KOPT-K1 (cell line): ENCODE results near the gene SCAF4.
"Not testable (repeated sequence)": the region's sequence is repeated elsewhere in the genome, so short reads cannot be mapped to it uniquely, and the experiment has no call there.

ENCODE experiments used
- H3K27ac ChIP-seq: fragments of 200-600 bp; sonication (generic); 2 replicates; pipeline ENCODE4 v1.5.1; 2016; ENCODE audit warnings: antibody characterized with exemption, mild to moderate bottlenecking, low read depth, low read length; ENCODE audit not compliant: poor library complexity, severe bottlenecking
- H3K36me3 ChIP-seq: fragments of 200-600 bp; sonication (generic); 2 replicates; pipeline ENCODE4 v1.5.1; 2017; ENCODE audit warnings: antibody characterized with exemption, mild to moderate bottlenecking, low read length, moderate library complexity; ENCODE audit not compliant: insufficient read depth
- H3K9me3 ChIP-seq: fragments of 200-600 bp; sonication (generic); 2 replicates; pipeline ENCODE4 v1.5.1; 2017; ENCODE audit warnings: antibody characterized with exemption, low read length, mild to moderate bottlenecking; ENCODE audit not compliant: insufficient read depth, poor library complexity, severe bottlenecking

SCAF4 gene

DNA sequence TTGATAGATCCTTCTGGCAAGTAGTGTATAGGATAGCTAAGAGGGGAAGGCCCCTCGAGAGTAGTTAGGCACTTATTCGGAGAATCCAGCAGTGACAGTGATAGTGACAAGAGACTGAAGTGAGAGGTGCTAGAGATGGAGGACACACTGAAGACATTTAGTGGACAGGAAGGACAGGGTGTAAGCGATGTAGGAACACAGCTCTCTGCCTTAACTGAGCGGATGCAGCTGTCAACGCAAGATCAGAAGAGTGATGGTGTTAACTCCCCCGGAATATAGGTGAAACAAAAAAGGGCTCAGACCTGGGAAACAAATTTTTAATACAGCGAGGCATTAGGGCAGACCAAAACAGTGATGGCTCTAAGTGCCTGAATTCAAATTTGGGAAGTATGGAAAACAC, 56.6 kb downstream of the SCAF4 start:
- H3K9me3 ChIP-seq: no peaks in the 10 kb centered on the region

DNA sequence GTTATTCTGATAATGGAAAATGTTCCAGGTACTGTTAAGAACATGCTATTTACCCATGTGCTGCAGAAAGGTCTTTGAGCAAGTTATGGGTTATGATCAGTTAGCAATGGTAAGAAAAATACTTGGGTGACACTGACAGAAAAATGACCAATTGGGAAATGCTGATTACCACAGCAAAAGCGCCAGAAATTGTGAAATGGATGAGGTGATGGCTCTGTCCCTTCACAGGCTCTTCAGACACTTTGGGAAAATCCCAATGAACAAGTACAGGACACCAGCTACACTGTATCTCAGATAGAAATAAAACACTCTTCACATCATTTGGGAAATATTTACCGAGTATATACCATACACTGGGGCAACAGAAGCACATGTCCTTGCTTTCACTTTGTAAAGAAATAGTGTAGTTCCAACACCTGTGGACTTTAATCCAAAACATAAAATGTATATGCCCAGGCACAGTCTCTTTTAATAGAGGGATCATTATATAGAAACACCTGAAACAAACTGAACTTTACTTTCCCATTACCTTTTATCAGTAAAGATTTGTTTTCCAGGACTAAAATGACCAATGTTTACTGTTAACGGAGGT, 58.5 kb downstream of the SCAF4 start:
- no peak overlapping the region for H3K27ac ChIP-seq
- no peaks in the 10 kb centered on the region for H3K9me3 ChIP-seq
- peaks cover 61% of the 10 kb centered on the region for H3K36me3 ChIP-seq

More for the DNA sequence above, 56.6 kb downstream of the SCAF4 start:
- H3K36me3 ChIP-seq: peaks cover 61% of the 10 kb centered on the region
- no peak overlapping the region for H3K27ac ChIP-seq

DNA sequence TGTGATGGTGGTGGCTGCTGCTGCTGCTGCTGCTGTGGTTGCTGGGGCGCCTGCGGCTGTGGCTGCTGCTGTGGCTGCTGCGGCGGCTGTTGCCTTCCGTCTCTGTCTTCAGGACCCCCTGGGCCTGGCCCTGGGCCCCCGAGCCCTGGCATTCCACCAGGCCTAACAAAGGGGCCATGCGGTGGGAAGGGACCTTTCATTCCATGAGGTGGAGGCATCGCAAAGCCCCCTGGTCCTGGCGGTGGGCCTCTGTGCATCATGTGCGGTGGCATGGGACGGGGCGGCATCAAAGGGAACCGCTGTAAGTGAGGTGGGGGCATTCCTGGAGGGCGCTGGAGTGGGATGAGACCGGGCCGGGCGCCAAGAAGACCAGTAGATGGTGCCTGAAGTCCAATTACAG, 60.0 kb downstream of the SCAF4 start:
- H3K27ac ChIP-seq: peak overlapping the region; percentile 34
- peaks cover 61% of the 10 kb centered on the region for H3K36me3 ChIP-seq
- no peaks in the 10 kb centered on the region for H3K9me3 ChIP-seq

DNA sequence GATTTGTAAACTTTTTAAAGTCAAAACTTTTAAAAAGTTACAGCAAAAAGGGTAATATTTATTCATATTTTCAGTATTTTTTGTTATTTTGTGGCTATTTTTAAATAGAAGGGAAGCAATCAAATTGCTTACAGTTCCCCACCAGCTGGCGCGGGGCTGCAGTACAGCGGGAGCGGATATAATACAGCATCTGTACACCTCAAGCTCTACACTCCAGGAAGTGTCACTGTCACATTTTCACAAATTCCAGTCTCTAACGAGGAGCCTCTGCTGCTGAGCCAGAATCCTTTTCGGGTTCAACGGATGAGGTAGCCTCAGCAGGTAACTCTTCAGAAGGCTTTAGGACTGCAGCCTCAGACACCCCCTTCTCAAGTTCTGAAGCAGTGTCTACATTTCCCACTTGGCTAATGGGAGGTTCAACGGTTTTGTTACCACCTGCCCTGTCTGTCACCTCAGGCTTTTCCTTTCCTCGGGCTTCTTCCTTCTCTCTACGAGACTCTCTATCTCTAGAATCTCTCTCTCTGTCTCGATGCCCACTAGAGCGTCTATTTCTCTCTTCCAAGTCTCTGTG, 60.7 kb downstream of the SCAF4 start:
- Histone ChIP-seq H3K9me3 (no peaks in the 10 kb centered on the region), H3K27ac (peak overlapping the region; percentile 34), H3K36me3 (peaks cover 68% of the 10 kb centered on the region)

DNA sequence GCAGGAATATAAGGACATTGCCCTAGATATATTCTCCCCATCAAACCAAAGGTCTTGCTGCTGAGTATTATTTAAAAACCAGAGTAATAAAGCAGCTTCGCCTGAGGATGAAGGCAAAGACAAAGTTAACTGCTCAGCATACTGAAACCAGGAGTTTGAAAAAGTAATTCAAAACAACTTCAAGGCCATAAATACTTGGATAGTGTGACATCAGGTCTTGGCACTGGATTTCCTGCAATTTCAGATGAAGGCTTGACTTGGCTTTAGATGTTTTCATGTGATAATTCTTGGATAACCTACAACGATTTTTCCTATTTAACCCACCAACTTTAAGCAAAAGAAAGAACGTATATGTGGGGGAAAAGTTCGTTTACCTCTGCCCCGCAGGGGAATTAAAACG, 61.8 kb downstream of the SCAF4 start:
- Histone ChIP-seq H3K27ac (no peak overlapping the region), H3K36me3 (peaks cover 69% of the 10 kb centered on the region)

DNA sequence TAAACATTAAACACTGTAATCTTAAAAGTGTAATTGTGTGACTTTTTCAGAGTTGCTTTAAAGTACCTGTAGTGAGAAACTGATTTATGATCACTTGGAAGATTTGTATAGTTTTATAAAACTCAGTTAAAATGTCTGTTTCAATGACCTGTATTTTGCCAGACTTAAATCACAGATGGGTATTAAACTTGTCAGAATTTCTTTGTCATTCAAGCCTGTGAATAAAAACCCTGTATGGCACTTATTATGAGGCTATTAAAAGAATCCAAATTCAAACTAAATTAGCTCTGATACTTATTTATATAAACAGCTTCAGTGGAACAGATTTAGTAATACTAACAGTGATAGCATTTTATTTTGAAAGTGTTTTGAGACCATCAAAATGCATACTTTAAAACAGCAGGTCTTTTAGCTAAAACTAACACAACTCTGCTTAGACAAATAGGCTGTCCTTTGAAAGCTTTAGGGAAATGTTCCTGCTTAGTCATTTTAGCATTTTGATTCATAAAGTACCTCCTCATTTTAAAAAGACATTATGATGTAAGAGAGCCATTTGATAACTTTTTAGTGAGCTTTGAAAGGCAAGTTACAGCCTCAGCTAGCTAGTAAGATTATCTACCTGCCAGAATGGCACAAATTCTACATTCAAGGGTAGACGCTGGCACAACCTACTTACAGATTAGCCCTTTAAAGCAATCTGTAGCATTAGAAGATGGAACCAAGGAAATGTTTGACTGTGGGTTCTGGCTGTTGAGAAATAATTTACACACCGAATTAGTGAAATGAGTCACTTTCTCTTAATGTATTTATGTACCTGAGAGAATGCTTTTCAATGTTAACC, 63.0 kb downstream of the SCAF4 start:
- Histone ChIP-seq H3K9me3 (no peaks in the 10 kb centered on the region), H3K36me3 (peaks cover 80% of the 10 kb centered on the region), H3K27ac (no peak overlapping the region)

More for the DNA sequence above, 61.8 kb downstream of the SCAF4 start:
- H3K9me3 ChIP-seq: no peaks in the 10 kb centered on the region

DNA sequence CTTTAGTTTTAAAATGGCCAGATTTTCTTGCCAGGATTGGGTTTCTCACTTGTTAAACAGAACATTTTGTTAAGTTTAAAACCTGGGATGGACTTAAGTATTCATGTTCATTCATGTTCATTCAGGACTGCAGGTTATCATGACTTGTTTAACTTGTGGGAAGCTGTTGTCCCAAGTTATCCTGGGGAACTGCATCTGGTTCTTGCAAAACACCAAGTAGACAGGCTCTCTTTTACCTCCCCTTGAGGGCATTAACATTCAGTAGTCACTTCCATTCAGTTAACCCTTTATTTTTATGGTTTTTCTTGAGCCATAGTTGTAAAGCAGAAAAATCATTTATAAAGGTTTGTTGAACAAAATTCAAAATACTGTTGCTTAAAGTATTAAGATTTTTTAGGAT, 64.3 kb downstream of the SCAF4 start:
- Histone ChIP-seq H3K36me3 (peaks cover 92% of the 10 kb centered on the region), H3K9me3 (no peaks in the 10 kb centered on the region), H3K27ac (peak overlapping the region; percentile 32)

DNA sequence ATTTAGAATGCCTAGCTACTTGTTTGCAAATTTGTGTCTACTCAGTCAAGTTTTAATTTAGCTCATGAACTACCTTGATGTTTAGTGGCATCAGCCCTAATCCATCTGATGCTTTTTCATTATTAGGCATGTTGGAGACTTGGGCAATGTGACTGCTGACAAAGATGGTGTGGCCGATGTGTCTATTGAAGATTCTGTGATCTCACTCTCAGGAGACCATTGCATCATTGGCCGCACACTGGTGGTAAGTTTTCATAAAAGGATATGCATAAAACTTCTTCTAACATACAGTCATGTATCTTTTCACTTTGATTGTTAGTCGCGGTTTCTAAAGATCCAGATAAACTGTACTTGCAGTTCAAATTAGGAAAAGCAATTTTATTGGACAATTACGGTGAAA, 64.8 kb downstream of the SCAF4 start:
- Histone ChIP-seq H3K36me3 (peaks cover 95% of the 10 kb centered on the region), H3K27ac (peak overlapping the region; percentile 32), H3K9me3 (no peaks in the 10 kb centered on the region)

DNA sequence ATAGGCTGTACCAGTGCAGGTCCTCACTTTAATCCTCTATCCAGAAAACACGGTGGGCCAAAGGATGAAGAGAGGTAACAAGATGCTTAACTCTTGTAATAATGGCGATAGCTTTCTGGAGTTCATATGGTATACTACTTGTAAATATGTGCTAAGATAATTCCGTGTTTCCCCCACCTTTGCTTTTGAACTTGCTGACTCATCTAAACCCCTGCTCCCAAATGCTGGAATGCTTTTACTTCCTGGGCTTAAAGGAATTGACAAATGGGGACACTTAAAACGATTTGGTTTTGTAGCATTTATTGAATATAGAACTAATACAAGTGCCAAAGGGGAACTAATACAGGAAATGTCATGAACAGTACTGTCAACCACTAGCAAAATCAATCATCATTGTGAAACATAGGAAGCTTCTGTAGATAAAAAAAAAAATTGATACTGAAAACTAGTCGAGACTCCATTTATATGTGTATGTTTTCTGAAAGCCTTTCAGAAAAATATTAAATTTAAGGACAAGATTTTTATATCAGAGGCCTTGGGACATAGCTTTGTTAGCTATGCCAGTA, 65.4 kb downstream of the SCAF4 start:
- no peak overlapping the region for H3K27ac ChIP-seq

DNA sequence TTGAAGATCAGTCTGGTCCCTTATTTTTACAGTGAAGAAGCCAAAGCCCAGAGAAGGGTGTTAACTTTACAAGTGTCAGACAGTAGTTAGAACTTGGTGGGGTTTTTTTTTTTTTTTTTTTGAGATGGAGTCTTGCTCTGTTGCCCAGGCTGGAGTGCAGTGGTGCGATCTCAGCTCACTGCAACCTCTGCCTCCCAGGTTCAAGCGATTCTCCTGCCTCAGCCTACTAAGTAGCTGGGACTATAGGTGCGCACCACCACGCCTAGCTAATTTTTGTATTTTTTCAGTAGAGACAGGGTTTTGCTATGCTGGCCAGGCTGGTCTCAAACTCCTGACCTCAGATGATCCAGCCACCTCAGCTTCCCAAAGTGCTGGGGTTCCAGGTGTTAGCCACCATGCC, 66.0 kb downstream of the SCAF4 start:
- H3K36me3 ChIP-seq: peaks cover 93% of the 10 kb centered on the region
- not testable (repeated sequence) for H3K27ac ChIP-seq, H3K9me3 ChIP-seq

More for the DNA sequence above, 65.4 kb downstream of the SCAF4 start:
- Histone ChIP-seq H3K9me3 (no peaks in the 10 kb centered on the region), H3K36me3 (peaks cover 95% of the 10 kb centered on the region)

DNA sequence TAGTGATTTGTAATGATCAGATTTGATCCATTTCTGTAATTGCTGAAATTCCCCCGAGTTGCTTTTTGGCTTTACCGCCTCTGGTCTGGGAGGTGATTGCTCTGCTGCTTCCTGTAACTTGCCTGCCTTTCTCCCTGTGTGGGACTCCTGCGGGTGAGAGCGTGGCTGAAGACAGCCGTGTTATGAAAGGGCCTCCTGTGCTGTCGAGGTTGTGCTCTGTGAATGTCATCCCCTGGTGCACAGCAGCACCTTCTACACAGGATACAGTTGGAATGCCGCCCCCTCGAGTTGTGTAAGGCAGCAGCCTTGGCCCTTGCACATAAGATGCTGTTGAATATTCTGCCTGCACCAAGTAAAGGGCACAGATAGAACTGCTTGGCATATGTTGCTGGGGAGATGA, 66.5 kb downstream of the SCAF4 start:
- Histone ChIP-seq H3K9me3 (no peaks in the 10 kb centered on the region), H3K36me3 (peaks cover 89% of the 10 kb centered on the region), H3K27ac (no peak overlapping the region)

DNA sequence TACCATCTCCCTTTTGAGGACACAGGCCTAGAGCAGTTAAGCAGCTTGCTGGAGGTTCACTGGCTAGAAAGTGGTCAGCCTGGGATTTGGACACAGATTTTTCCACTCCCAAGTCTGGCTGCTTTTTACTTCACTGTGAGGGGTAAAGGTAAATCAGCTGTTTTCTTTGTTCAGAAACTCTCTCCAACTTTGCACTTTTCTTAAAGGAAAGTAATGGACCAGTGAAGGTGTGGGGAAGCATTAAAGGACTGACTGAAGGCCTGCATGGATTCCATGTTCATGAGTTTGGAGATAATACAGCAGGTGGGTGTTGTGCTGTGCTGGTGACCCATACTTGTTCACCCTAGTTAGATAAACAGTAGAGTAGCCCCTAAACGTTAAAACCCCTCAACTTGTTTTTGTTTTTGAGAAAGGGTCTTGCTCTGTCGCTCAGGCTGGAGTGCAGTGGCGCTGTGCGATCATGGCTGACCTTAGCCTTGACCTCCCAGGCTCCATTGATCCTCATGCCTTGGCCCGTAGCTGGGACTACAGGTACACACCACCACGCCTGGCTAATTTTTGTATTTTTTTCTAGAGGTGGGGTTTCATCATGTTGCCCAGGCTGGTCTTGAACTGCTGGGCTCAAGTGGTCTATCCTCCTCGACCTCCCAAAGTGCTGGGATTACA, 68.2 kb downstream of the SCAF4 start:
- Histone ChIP-seq H3K36me3 (peaks cover 72% of the 10 kb centered on the region), H3K9me3 (no peaks in the 10 kb centered on the region), H3K27ac (no peak overlapping the region)

DNA sequence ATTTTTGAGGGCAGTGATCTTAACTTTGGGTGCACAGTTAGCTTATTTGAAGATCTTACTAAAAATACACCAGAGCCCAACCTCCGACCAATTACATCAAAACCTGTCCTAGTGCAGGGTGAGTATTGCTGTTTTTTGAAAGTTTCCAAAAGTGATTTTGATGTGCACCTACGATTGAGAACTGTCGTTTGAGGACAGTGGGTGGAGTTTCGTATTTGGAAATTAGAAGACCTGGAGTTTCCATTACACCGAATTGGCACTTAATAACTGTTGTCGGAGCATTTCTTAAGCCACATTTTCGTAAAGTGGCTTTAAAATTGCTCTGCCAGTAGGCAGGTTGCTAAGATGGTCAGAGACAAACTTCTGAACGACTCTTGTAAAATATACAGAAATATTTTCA, 71.3 kb downstream of the SCAF4 start:
- H3K36me3 ChIP-seq: peaks cover 41% of the 10 kb centered on the region
- H3K27ac ChIP-seq: peak overlapping the region; percentile 84
- no peaks in the 10 kb centered on the region for H3K9me3 ChIP-seq

DNA sequence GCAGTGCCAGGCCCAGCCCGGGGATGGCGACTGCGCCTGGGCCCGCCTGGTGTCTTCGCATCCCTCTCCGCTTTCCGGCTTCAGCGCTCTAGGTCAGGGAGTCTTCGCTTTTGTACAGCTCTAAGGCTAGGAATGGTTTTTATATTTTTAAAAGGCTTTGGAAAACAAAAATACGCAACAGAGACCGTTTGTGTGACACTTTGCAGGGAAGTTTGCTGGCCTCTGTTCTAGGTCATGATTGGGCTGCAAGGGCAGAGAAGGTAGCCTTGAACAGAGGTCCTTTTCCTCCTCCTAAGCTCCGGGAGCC, 71.7 kb downstream of the SCAF4 start:
- H3K9me3 ChIP-seq: no peaks in the 10 kb centered on the region
- H3K27ac ChIP-seq: peak overlapping the region; percentile 84
- H3K36me3 ChIP-seq: peaks cover 37% of the 10 kb centered on the region
